Naive thymus-derived CD4-positive, alpha-beta T cell (primary cell): ENCODE results near the gene SKP2. TPM values are rescaled to one million over a fixed set of nuclear protein-coding genes. Genes with fewer than 3 reads are reported as not detected.
"Not testable (repeated sequence)": the region's sequence is repeated elsewhere in the genome, so short reads cannot be mapped to it uniquely, and the experiment has no call there.

Experiments used
- ATAC-seq: fragments of 150-1000 bp; cut with Tn5 transposase; 2 replicates; pipeline ENCODE4 v1.10.0; 2021; ENCODE audit warnings: mild to moderate bottlenecking, moderate library complexity
- CTCF ChIA-PET: fragments of 350-600 bp; sonication (Branson Sonifier 250); formaldehyde crosslinking; loops from one replicate; lab custom pipeline; 2021; ENCODE audit warnings: antibody characterized with exemption; lab: Charles Lee
- POLR2A ChIA-PET: fragments of 350-600 bp; sonication (Branson Sonifier 250); formaldehyde crosslinking; loops from one replicate; lab custom pipeline; 2021; ENCODE audit warnings: antibody characterized with exemption, inconsistent platforms; lab: Charles Lee
- DNase-seq, 9 donors: peaks; one replicate each; pipeline versions ENCODE4 v3.0.0 to v3.0.0-alpha.2; 2020 to 2022; ENCODE audit warnings: mixed read lengths in 1 of 9
- H3K27ac ChIP-seq: one replicate; pipeline ENCODE4 v1.7.0; 2013; ENCODE audit warnings: mild to moderate bottlenecking, low read depth, low read length, moderate library complexity
- H3K27me3 ChIP-seq, 2 donors: one replicate each; pipeline ENCODE4 v1.7.0; 2013; ENCODE audit warnings: low read length in 2 of 2, mild to moderate bottlenecking in 2 of 2, moderate library complexity in 2 of 2; ENCODE audit not compliant: control insufficient read depth in 2 of 2, insufficient read depth in 2 of 2
- H3K36me3 ChIP-seq, 3 experiments: 1 replicate in 2 of 3; 2 replicates in 1 of 3; pipeline ENCODE4 v1.7.0; 2013; ENCODE audit warnings: low read length in 3 of 3, mild to moderate bottlenecking in 3 of 3, moderate library complexity in 1 of 3; ENCODE audit not compliant: insufficient read depth in 3 of 3, control insufficient read depth in 2 of 3
- H3K4me1 ChIP-seq, 2 donors: one replicate each; pipeline ENCODE4 v1.7.0; 2013; ENCODE audit warnings: low read length in 2 of 2, mild to moderate bottlenecking in 2 of 2, moderate library complexity in 1 of 2; ENCODE audit not compliant: control insufficient read depth in 2 of 2, insufficient read depth in 2 of 2
- H3K4me3 ChIP-seq: 2 replicates; pipeline ENCODE4 v1.7.0; 2013; ENCODE audit warnings: mild to moderate bottlenecking, low read length
- H3K9me3 ChIP-seq, 3 experiments: 1 replicate in 2 of 3; 2 replicates in 1 of 3; pipeline ENCODE4 v1.7.0; 2013; ENCODE audit warnings: low read length in 3 of 3; ENCODE audit not compliant: control insufficient read depth in 2 of 3
- H3K27ac Mint-ChIP-seq, 9 donors: one replicate each; pipeline ENCODE4 v1.8.0; 2020 to 2022; ENCODE audit warnings: mixed read lengths in 9 of 9, mild to moderate bottlenecking in 8 of 9, moderate library complexity in 5 of 9, inconsistent platforms in 2 of 9
- H3K27me3 Mint-ChIP-seq, 5 donors: one replicate each; pipeline ENCODE4 v1.8.0; 2021 to 2022; ENCODE audit warnings: mixed read lengths in 5 of 5, mild to moderate bottlenecking in 1 of 5
- H3K36me3 Mint-ChIP-seq, 5 donors: one replicate each; pipeline ENCODE4 v1.8.0; 2020 to 2022; ENCODE audit warnings: mixed read lengths in 5 of 5, mild to moderate bottlenecking in 3 of 5, inconsistent platforms in 1 of 5
- H3K4me1 Mint-ChIP-seq, 7 donors: one replicate each; pipeline ENCODE4 v1.8.0; 2020 to 2022; ENCODE audit warnings: mixed read lengths in 7 of 7, mild to moderate bottlenecking in 3 of 7, inconsistent platforms in 1 of 7
- H3K4me3 Mint-ChIP-seq, 10 donors: one replicate each; pipeline ENCODE4 v1.8.0; 2020 to 2022; ENCODE audit warnings: mild to moderate bottlenecking in 10 of 10, mixed read lengths in 10 of 10, moderate library complexity in 6 of 10, inconsistent platforms in 2 of 10
- H3K9me3 Mint-ChIP-seq, 11 donors: one replicate each; pipeline ENCODE4 v1.8.0; 2020 to 2022; ENCODE audit warnings: mixed read lengths in 11 of 11, mild to moderate bottlenecking in 4 of 11, inconsistent platforms in 1 of 11, moderate library complexity in 1 of 11
- intact Hi-C, 2 donors: fragments of 100-400 bp; cut with micrococcal nuclease; formaldehyde crosslinking; loops; one replicate each; pipeline ENCODE4 v1.15.1; 2023
- polyA plus RNA-seq, 2 donors: library from polyadenylated mRNA; unstranded; fragments of 300-500 nt; fragmentation: Illumina TruSeq; gene quantifications; one replicate each; pipeline ENCODE4 v1.2.3, GENCODE V29; 2021
- total RNA-seq, 6 experiments: library from RNA in 5 of 6; stranded (reverse) in 5 of 6; gene quantifications; 1 replicate in 5 of 6; 2 replicates in 1 of 6; pipeline ENCODE4 v1.2.3 and lab custom pipeline; 2021 to 2026

Gene SKP2
- total and polyA plus RNA-seq, 7 experiments from 2014 or later: 11.9 to 37.1 (median 23.3) TPM

- CTCF ChIA-PET, H3K4me3 ChIP-seq, H3K4me1 ChIP-seq, H3K27me3 Mint-ChIP-seq, H3K27ac ChIP-seq, ATAC-seq, intact Hi-C loops, DNase-seq, H3K27me3 ChIP-seq, H3K4me3 Mint-ChIP-seq, H3K9me3 ChIP-seq, H3K27ac Mint-ChIP-seq: not testable (repeated sequence)
- Mint-ChIP-seq H3K9me3 (peaks cover 0 to 25% (median 8%) of the 10 kb centered on the region in 11 donors), H3K36me3 (peaks cover 20 to 70% (median 66%) of the 10 kb centered on the region in 5 donors), H3K4me1 (peaks cover 3 to 39% (median 29%) of the 10 kb centered on the region in 7 donors)
- H3K36me3 ChIP-seq: peaks cover 6 to 17% (median 8%) of the 10 kb centered on the region in 3 experiments
- POLR2A ChIA-PET: interaction anchor here (0.6 kb wide), 1 partner anchor 834 kb away, joined by 4 read pairs; no protein-coding TSS in a partner anchor
Measured at GRCh38 chr5:36129666-36130065, 22.2 kb upstream of the SKP2 start.

GRCh38 chr5:36133009-36133408 is 18.9 kb upstream of the SKP2 start:
- H3K4me3 ChIP-seq, H3K4me3 Mint-ChIP-seq, H3K4me1 ChIP-seq, POLR2A ChIA-PET, CTCF ChIA-PET, DNase-seq, H3K27me3 ChIP-seq, H3K27me3 Mint-ChIP-seq, H3K27ac ChIP-seq, H3K9me3 ChIP-seq, ATAC-seq, H3K27ac Mint-ChIP-seq: not testable (repeated sequence)
- H3K36me3 ChIP-seq: peaks cover 6 to 14% (median 8%) of the 10 kb centered on the region in 3 experiments
- Mint-ChIP-seq H3K9me3 (peaks cover 0 to 26% (median 8%) of the 10 kb centered on the region in 11 donors), H3K36me3 (peaks cover 20 to 81% (median 67%) of the 10 kb centered on the region in 5 donors), H3K4me1 (peaks cover 3 to 25% (median 20%) of the 10 kb centered on the region in 7 donors)
- intact Hi-C loops: loop anchor here in 1 of 2 donors (1.0 kb wide), 1 partner anchor 17 kb away; no protein-coding TSS in a partner anchor

GRCh38 chr5:36135988-36136387 is 15.9 kb upstream of the SKP2 start:
- Mint-ChIP-seq H3K4me1 (peaks cover 0 to 19% (median 13%) of the 10 kb centered on the region in 7 donors), H3K27ac (no peak overlapping the region), H3K36me3 (peaks cover 22 to 83% (median 62%) of the 10 kb centered on the region in 5 donors), H3K27me3 (no peaks in the 10 kb centered on the region), H3K9me3 (peaks cover 0 to 23% (median 2%) of the 10 kb centered on the region in 11 donors), H3K4me3 (no peak overlapping the region)
- DNase-seq (no peak), ATAC-seq (no peak)
- CTCF ChIA-PET: no interaction called here
- H3K9me3 ChIP-seq: peaks cover 0 to 5% (median 0%) of the 10 kb centered on the region in 3 experiments
- intact Hi-C loops: loop anchor here in 1 of 2 donors (2.0 kb wide), 1 partner anchor 15 kb away; the partner anchor contains the start of gene LMBRD2
- peaks cover 0 to 16% (median 0%) of the 10 kb centered on the region in 3 experiments for H3K36me3 ChIP-seq
- POLR2A ChIA-PET: no interaction called here
- no peak overlapping the region for H3K4me3 ChIP-seq
- no peak overlapping the region for H3K27ac ChIP-seq
- H3K27me3 ChIP-seq: no peaks in the 10 kb centered on the region
- H3K4me1 ChIP-seq: no peaks in the 10 kb centered on the region

- Mint-ChIP-seq H3K4me1 (peaks cover 0 to 14% (median 8%) of the 10 kb centered on the region in 7 donors), H3K36me3 (peaks cover 17 to 79% (median 58%) of the 10 kb centered on the region in 5 donors), H3K9me3 (peaks cover 0 to 22% (median 2%) of the 10 kb centered on the region in 11 donors), H3K4me3 (no peak overlapping the region), H3K27me3 (no peaks in the 10 kb centered on the region), H3K27ac (no peak overlapping the region)
- H3K36me3 ChIP-seq: peaks cover 0 to 16% (median 0%) of the 10 kb centered on the region in 3 experiments
- no peak for ATAC-seq
- ChIA-PET POLR2A (no interaction called here), CTCF (no interaction called here)
- intact Hi-C loops: no loop called here
- H3K9me3 ChIP-seq: peaks cover 0 to 5% (median 0%) of the 10 kb centered on the region in 3 experiments
- H3K4me1 ChIP-seq: no peaks in the 10 kb centered on the region
- no peaks in the 10 kb centered on the region for H3K27me3 ChIP-seq
- no peak overlapping the region for H3K4me3 ChIP-seq
- no peak overlapping the region for H3K27ac ChIP-seq
- DNase-seq: no peak
Measured at GRCh38 chr5:36136581-36136980, 15.3 kb upstream of the SKP2 start.

- Histone ChIP-seq H3K27me3 (no peaks in the 10 kb centered on the region), H3K36me3 (peaks cover 0 to 16% (median 0%) of the 10 kb centered on the region in 3 experiments), H3K4me3 (no peak overlapping the region), H3K4me1 (no peaks in the 10 kb centered on the region), H3K9me3 (peaks cover 0 to 5% (median 0%) of the 10 kb centered on the region in 3 experiments), H3K27ac (no peak overlapping the region)
- peaks cover 0 to 5% (median 0%) of the 10 kb centered on the region in 7 donors for H3K4me1 Mint-ChIP-seq
- CTCF ChIA-PET: interaction anchor here (1.0 kb wide), 1 partner anchor 12 kb away, joined by 3 read pairs; no protein-coding TSS in a partner anchor
- H3K27ac Mint-ChIP-seq: no peak overlapping the region
- POLR2A ChIA-PET: no interaction called here
- H3K4me3 Mint-ChIP-seq: no peak overlapping the region
- H3K9me3 Mint-ChIP-seq: peaks cover 0 to 22% (median 2%) of the 10 kb centered on the region in 11 donors
- DNase-seq (no peak), ATAC-seq (no peak)
- H3K27me3 Mint-ChIP-seq: no peaks in the 10 kb centered on the region
- peaks cover 16 to 61% (median 51%) of the 10 kb centered on the region in 5 donors for H3K36me3 Mint-ChIP-seq
- intact Hi-C loops: no loop called here
Measured at GRCh38 chr5:36138900-36139683, 12.8 kb upstream of the SKP2 start.

GRCh38 chr5:36145311-36145710 is 6.6 kb upstream of the SKP2 start:
- ChIA-PET POLR2A (no interaction called here), CTCF (no interaction called here)
- H3K36me3 ChIP-seq: peaks cover 0 to 2% (median 0%) of the 10 kb centered on the region in 3 experiments
- intact Hi-C loops: no loop called here
- H3K4me3 Mint-ChIP-seq: no peak overlapping the region
- H3K27ac Mint-ChIP-seq: no peak overlapping the region
- peaks cover 15 to 48% (median 34%) of the 10 kb centered on the region in 7 donors for H3K4me1 Mint-ChIP-seq
- H3K27ac ChIP-seq: no peak overlapping the region
- H3K27me3 Mint-ChIP-seq: no peaks in the 10 kb centered on the region
- ATAC-seq (no peak), DNase-seq (no peak)
- peaks cover 0 to 5% (median 1%) of the 10 kb centered on the region in 11 donors for H3K9me3 Mint-ChIP-seq
- H3K4me1 ChIP-seq: peaks cover 5 to 11% of the 10 kb centered on the region in 2 donors
- peaks cover 3 to 19% (median 14%) of the 10 kb centered on the region in 5 donors for H3K36me3 Mint-ChIP-seq
- H3K27me3 ChIP-seq: no peaks in the 10 kb centered on the region
- H3K4me3 ChIP-seq: no peak overlapping the region
- H3K9me3 ChIP-seq: no peaks in the 10 kb centered on the region
